K562 (cell line): Measurements from ENCODE around the gene HBQ1. TPM values are rescaled to one million over a fixed set of nuclear protein-coding genes. Genes with fewer than 3 reads are reported as not detected.

Experiments used
- AFF4 ChIP-seq: sonication (generic); formaldehyde crosslinking; IDR thresholded peaks from 2 replicates; pipeline ENCODE4 v1.8.0; 2023; ENCODE audit warnings: mild to moderate bottlenecking, missing genetic modification reagents
- CLOCK ChIP-seq: fragments of 250-450 bp; sonication (Bioruptor Pico); IDR thresholded peaks from 2 replicates; pipeline ENCODE4 v1.4.0; 2020; ENCODE audit warnings: mild to moderate bottlenecking, moderate library complexity, borderline replicate concordance
- CREM ChIP-seq: IDR thresholded peaks from 2 replicates; pipeline ENCODE4 v1.6.1; 2014; ENCODE audit warnings: antibody characterized with exemption, low read depth
- ELF2 ChIP-seq: fragments of 250-450 bp; sonication (Bioruptor Pico); IDR thresholded peaks from 2 replicates; pipeline ENCODE4 v1.5.0; 2021; ENCODE audit warnings: mild to moderate bottlenecking
- HDAC2 ChIP-seq: fragments of 450-650 bp; IDR thresholded peaks from 2 replicates; pipeline ENCODE4 v1.6.1; 2016; ENCODE audit warnings: mild to moderate bottlenecking
- MCM3 ChIP-seq: fragments of 450-650 bp; IDR thresholded peaks from 2 replicates; pipeline ENCODE4 v1.6.1; 2016
- MNT ChIP-seq, 2 experiments: fragments of 450-650 bp; conservative IDR thresholded peaks; 2 replicates each; pipeline ENCODE4 v1.6.1; 2017; ENCODE audit warnings: mild to moderate bottlenecking in 2 of 2, moderate library complexity in 2 of 2
- NR2C2 ChIP-seq, 2 experiments: fragments of 200-800 bp in 1 of 2; sonication (Bioruptor generic) in 1 of 2; sonication (generic) in 1 of 2; formaldehyde crosslinking in 1 of 2; IDR thresholded peaks; 2 replicates each; pipeline versions ENCODE4 v1.6.1 to v1.8.0; 2016 to 2022; ENCODE audit warnings: mild to moderate bottlenecking in 1 of 2, missing compliant biosample characterization in 1 of 2, missing genetic modification characterization in 1 of 2, missing genetic modification reagents in 1 of 2
- NR4A1 ChIP-seq, 2 experiments: fragments of 250-450 bp in 1 of 2; fragments of 450-650 bp in 1 of 2; sonication (Bioruptor Pico) in 1 of 2; IDR thresholded peaks; 2 replicates each; pipeline versions ENCODE4 v1.4.0 to v1.6.1; 2016 to 2020; ENCODE audit warnings: mild to moderate bottlenecking in 2 of 2, missing compliant biosample characterization in 1 of 2, missing genetic modification characterization in 1 of 2, moderate library complexity in 1 of 2
- RBFOX2 ChIP-seq: fragments of 200-400 bp; formaldehyde crosslinking; IDR thresholded peaks from 2 replicates; pipeline ENCODE4 v1.6.1; 2017; ENCODE audit warnings: low read depth, mild to moderate bottlenecking, low read length, moderate library complexity
- RFX1 ChIP-seq: fragments of 450-650 bp; IDR thresholded peaks from 2 replicates; pipeline ENCODE4 v1.6.1; 2016; ENCODE audit warnings: mild to moderate bottlenecking, moderate library complexity
- SRSF3 ChIP-seq: fragments of 200-400 bp; formaldehyde crosslinking; IDR thresholded peaks from 2 replicates; pipeline ENCODE4 v1.6.1; 2016; ENCODE audit warnings: mild to moderate bottlenecking, low read length, moderate library complexity; ENCODE audit not compliant: insufficient read depth
- ZBTB17 ChIP-seq: fragments of 450-650 bp; formaldehyde crosslinking; IDR thresholded peaks from 2 replicates; pipeline ENCODE4 v1.4.0; 2020; ENCODE audit warnings: mild to moderate bottlenecking
- ZBTB2 ChIP-seq: fragments of 450-650 bp; IDR thresholded peaks from 2 replicates; pipeline ENCODE4 v1.6.1; 2016; ENCODE audit warnings: antibody characterized with exemption
- ZNF589 ChIP-seq: fragments of 200-800 bp; sonication (Bioruptor generic); IDR thresholded peaks from 2 replicates; pipeline ENCODE4 v1.6.1; 2016; ENCODE audit warnings: low read depth, missing genetic modification characterization, missing compliant biosample characterization
- ZNF75A ChIP-seq: fragments of 450-650 bp; formaldehyde crosslinking; IDR thresholded peaks from 2 replicates; pipeline ENCODE4 v1.4.0; 2020; ENCODE audit warnings: mild to moderate bottlenecking
- polyA plus RNA-seq, 8 experiments: library from polyadenylated mRNA; depleted of rRNA in 4 of 8; stranded (reverse) in 5 of 8; unstranded in 3 of 8; fragments of >200 nt; fragmentation: Nextera tagmentation in 2 of 8; fragmentation: Illumina TruSeq in 1 of 8; extraction: Ambion mirVana in 2 of 8; extraction: Trizol in 1 of 8; gene quantifications; 2 replicates each; pipeline versions ENCODE4 v1.2.1 to v1.2.3, GENCODE V29; 2011 to 2014; ENCODE audit warnings: inconsistent platforms in 1 of 8, missing spikeins in 1 of 8
- total RNA-seq, 7 experiments: library from RNA; depleted of rRNA in 6 of 7; stranded (reverse); fragments of >200 nt in 6 of 7; fragmentation: Illumina TruSeq in 2 of 7; extraction: Trizol in 2 of 7; gene quantifications; 2 replicates each; pipeline versions ENCODE4 v1.2.1 to v1.2.3, GENCODE V29; 2011 to 2021; ENCODE audit warnings: low replicate concordance in 1 of 7

The HBQ1 gene
- total and polyA plus RNA-seq, 9 of the 15 experiments (the other 6 are each of a cell fraction or from before 2014, with no cell fraction given): 2.3 to 190 (median 19.8) TPM

GRCh38 chr16:154217-155030 is 25.8 kb upstream of the HBQ1 start (continued):
- TF ChIP-seq AFF4 (CRISPR knock-in tag): no peak
- TF ChIP-seq NR4A1 (CRISPR knock-in tag; IDR thresholded peaks at IDR 0.05): peak; percentile 80; the same call in 1 of the 2 replicates
- TF ChIP-seq NR4A1 (tag; IDR thresholded peaks at IDR 0.05): peak; percentile 50; the same call in 1 of the 2 replicates
- TF ChIP-seq MNT (conservative IDR thresholded peaks at IDR 0.05): peak; percentile 55 to 68; a peak in 3 of 4 replicates
- TF ChIP-seq ZNF75A (CRISPR knock-in tag): no peak
- peak; percentile 53 for TF ChIP-seq ZBTB17 (CRISPR knock-in tag)
- no peak for TF ChIP-seq SRSF3
- TF ChIP-seq ZBTB2: peak; percentile 32; the same call in 1 of the 2 replicates
- peak; percentile 43; the same call in 1 of the 2 replicates for TF ChIP-seq HDAC2
- TF ChIP-seq RBFOX2: peak; percentile 66
- TF ChIP-seq MCM3: no peak
- peak; percentile 47; the same call in 1 of the 2 replicates for TF ChIP-seq CREM
- no peak for TF ChIP-seq NR2C2 (CRISPR knock-in tag; IDR thresholded peaks at IDR 0.05)
- TF ChIP-seq NR2C2 (tag; IDR thresholded peaks at IDR 0.05): peak; percentile 21; the same call in 1 of the 2 replicates
- no peak for TF ChIP-seq RFX1
- TF ChIP-seq ZNF589 (CRISPR knock-in tag): no peak
- TF ChIP-seq ELF2 (CRISPR knock-in tag): no peak
- no peak for TF ChIP-seq CLOCK (CRISPR knock-in tag)
